GM21717 (cell line): Measurements from ENCODE around the gene MYLIP.
"Not testable (repeated sequence)": the region's sequence is repeated elsewhere in the genome, so short reads cannot be mapped to it uniquely, and the experiment has no call there.

Experiments
- ATAC-seq: cut with Tn5 transposase; IDR thresholded peaks from one replicate; pipeline ENCODE4 v1.9.1; 2021; ENCODE audit warnings: mild to moderate bottlenecking, moderate library complexity; ENCODE audit not compliant: unreplicated experiment

MYLIP gene

DNA sequence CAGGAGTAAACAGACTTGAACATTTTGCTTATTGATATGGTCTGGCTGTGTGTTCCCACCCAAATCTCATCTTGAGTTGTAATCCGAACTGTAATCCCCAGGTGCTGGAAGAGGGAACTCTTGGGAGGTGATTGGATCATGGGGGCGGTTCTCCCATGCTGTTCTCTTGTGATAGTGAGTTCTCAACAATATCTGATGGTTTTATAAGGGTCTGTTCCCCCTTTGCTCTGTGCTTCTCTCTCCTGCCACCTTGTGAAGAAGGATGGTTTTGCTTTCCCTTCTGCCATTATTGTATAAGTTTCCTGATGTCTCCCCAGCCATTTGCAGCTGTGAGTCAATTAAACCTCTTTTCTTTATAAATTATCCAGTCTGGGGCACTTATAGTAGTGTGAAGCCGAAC lies 40.0 kb downstream of the MYLIP start:
- ATAC-seq, result no peak

DNA sequence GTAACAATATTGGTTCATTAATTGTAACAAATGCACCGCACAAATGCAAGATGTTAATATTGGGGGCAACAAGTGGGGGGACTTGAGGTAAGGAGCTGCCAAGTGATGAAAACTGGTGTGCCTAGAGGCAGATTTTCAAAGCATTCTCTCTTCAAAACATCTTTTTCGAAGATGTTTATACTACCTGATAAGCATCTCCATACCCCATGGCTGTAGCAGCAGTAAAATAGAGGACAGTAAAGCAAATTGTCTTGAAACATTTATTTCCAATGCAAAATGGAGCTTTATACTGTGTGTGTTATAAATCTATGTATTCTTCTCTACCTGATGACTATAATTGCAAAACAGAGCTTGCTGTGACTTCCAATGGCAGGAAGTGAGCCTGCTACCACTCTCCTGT lies 42.5 kb downstream of the MYLIP start:
- ATAC-seq, result no peak

- ATAC-seq, result no peak
These were observed 44.5 kb downstream of the MYLIP start for GRCh38 chr6:16173167-16173940.

- ATAC-seq, result no peak
These were observed 45.7 kb downstream of the MYLIP start for GRCh38 chr6:16174416-16175078.

- not testable (repeated sequence) for ATAC-seq
These were observed 47.7 kb downstream of the MYLIP start for GRCh38 chr6:16176600-16176999.

DNA sequence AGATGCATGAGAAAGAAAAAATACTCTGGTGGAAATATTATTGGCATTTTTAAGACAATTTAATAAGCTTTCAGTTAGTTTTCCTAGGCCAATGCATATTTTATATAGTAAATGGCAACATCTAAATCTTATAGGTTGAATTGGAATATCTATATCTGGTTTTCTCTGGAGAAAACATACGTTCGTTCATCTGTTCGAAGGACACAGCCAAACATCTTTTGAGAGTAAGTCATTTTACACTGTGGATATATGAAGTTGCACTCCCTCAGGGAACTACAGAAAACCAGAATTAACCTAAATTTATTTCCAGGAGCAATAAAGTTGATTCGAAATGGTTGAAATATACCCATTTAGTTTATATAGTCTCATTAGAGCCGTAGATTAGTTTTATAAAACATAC lies 49.0 kb downstream of the MYLIP start:
- ATAC-seq, result no peak

- no peak for ATAC-seq
These were observed 49.5 kb downstream of the MYLIP start for GRCh38 chr6:16178351-16178750.

- ATAC-seq, result no peak
These were observed 50.2 kb downstream of the MYLIP start for GRCh38 chr6:16179063-16179462.

DNA sequence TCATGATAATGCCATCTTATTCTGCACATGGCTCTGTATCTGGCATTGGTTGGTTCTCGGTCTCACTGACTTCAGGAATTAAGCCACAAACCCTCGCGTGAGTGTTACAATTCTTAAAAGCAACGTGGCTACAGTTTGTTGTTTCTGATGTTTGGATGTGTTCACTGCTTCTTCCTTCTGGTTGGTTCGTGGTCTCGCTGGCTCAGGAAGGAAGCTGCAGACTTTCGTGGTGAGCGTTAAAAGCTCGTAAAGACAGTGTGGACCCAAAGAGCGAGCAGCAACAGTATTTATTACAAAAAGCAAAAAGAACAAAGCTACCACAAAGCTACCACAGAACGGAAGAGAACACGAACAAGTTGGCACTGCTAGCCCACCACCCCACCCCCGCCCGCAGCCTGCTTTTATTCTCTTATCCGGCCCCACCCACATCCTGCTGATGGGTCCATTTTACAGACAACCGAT lies 51.1 kb downstream of the MYLIP start:
- ATAC-seq, result no peak

DNA sequence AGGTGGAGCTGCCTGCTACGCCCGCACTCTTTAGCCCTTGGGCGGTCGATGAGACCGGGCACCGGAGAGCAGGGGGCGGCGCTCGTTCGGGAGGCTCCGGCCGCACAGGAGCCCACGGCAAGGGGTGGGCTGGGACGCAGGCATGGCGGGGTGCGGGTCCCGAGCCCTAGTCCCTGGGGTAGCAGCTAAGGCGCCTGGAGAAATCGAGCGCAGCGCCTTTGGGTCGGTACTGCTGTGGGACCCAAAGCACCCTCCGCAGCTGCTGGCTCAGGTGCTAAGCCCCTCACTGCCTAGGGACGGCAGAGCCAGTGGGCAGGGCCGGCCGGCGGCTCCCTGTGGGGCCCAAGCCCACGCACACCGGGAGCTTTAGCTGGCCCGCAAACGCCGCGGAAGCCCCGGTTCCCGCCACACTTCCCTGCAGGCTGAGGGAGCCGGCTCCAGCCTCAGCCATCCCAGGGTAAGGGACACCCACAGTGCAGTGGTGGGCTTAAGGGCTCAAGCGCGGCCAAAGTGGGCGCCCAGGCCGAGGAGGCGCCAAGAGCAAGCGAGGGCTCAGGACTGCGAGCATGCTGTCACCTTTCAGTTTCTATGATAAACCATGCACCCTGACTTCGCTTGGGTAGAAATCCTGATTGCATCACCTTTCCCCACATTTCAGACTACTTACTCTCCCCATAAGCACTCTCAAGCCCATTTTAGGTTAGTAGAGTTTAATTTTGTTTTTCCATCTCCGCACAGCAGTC lies 52.0 kb downstream of the MYLIP start:
- ATAC-seq, result no peak

DNA sequence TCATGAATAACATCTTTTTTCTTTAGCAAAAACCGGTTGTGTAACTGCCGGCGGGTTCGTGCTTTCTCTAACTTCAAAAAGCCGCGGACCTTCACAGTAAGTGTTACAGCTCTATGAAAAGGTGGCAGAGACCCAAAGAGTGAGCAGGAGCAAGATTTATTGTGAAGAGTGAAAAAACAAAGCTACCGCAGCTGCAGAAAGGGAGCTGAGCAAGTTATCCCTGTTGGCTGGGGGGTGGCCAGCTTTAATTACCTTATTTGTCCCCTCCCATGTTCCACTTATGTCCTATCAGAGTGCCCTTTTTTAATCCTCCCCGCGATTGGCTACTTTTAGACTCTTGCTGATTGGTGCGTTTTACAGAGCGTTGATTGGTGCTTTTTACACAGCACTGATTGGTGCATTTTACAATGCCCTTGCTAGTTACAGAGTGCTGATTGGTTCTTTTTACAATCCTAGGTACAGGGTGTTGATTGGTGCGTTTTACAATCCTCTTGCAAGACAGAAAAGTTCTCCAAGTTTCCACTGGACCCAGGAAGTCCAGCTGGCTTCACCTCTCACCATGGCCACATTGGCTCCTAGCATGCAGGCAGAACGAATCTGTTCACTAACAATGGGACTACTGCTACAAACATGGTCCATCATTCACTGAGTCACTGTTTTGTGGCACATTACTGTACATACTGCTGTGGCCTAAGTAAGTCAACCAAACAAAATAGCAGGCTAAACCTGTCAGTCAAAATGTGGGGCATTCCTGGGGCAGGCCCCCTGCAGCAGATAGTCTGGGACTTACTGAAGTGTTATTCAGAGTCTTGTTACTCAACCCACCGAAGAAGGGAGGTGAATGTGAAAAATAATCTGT lies 52.8 kb downstream of the MYLIP start:
- ATAC-seq, result no peak

DNA sequence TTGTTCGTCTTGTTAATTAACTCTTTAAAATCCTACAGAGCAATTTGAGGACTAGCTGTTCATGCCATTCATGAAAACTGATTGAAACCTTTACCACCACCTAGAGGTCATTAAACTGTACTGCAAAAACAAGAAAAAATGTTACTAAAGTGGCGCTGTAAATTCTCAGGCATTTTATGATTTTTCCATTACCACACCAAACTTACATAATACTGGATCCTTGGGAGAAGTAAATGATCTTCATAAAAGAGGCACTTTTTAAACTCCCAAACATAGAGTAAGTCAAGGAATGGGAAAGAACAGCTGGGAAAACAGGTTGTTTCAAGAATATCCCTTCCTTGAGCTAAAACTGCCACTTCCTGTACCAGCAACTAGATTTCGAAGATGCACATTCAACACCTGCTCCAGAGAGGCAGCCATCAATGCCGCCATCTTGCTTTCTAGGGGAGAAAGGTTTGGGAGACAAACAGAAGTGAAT lies 54.3 kb downstream of the MYLIP start:
- no peak for ATAC-seq

GRCh38 chr6:16184129-16184528 lies 55.2 kb downstream of the MYLIP start:
- no peak for ATAC-seq

- no peak for ATAC-seq
These were observed 55.7 kb downstream of the MYLIP start for GRCh38 chr6:16184551-16184950.

GRCh38 chr6:16187176-16187575 lies 58.3 kb downstream of the MYLIP start:
- ATAC-seq, result no peak

DNA sequence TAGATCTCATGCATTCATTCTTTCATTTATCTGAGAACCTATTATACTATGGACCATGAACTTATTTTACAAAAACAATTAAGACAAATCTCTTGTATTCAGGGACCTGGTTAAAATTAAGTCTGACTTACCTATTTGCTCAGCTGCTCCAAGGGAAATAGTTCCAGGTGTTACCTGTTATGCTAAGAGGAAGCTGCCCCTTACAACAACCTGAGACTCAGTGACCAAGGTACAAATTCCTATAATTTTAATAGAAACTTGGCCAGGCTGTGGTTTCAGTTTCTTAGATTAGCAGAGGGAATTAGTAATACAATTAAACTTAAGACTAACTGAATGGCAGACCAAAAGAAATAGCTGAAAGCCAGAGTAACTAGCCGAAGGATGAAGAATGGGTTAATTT lies 61.3 kb downstream of the MYLIP start:
- ATAC-seq, result no peak

GRCh38 chr6:16196260-16196983 lies 67.5 kb downstream of the MYLIP start:
- ATAC-seq, result no peak

- ATAC-seq, result no peak
These were observed 68.2 kb downstream of the MYLIP start for GRCh38 chr6:16196984-16197546.
